Coronary artery (tissue), 2 donors: ENCODE measurements around the gene FAM156A.
"Not testable (repeated sequence)": the region's sequence is repeated elsewhere in the genome, so short reads cannot be mapped to it uniquely, and the experiment has no call there.

Source experiments
- DNase-seq: peaks from one replicate; pipeline ENCODE4 v3.0.0-alpha.2; 2017; ENCODE audit warnings: low spot score
- H3K27ac ChIP-seq, 2 donors: fragments of 200-600 bp; sonication (generic); one replicate each; pipeline ENCODE4 v1.5.1; 2016 to 2019
- H3K4me3 ChIP-seq: fragments of 200-600 bp; sonication (generic); 2 replicates; pipeline ENCODE4 v1.5.1; 2016; ENCODE audit warnings: mild to moderate bottlenecking, moderate library complexity
- CTCF ChIP-seq: fragments of 200-600 bp; sonication (generic); IDR thresholded peaks from one replicate; pipeline ENCODE4 v1.5.1; 2019; ENCODE audit warnings: antibody characterized with exemption

The FAM156A gene

GRCh38 chrX:52995987-52996331, 37.6 kb upstream of the FAM156A start:
- no peak for TF ChIP-seq CTCF
- no peak for DNase-seq
- peak overlapping the region; percentile 6 to 90 for H3K27ac ChIP-seq
- peak overlapping the region; percentile 70 for H3K4me3 ChIP-seq

- Histone ChIP-seq H3K4me3 (peak overlapping the region; percentile 70), H3K27ac (peak overlapping the region; percentile 71 to 90)
- peak; percentile 96 for DNase-seq
- TF ChIP-seq CTCF, result peak; percentile 37
These were observed 37.0 kb upstream of the FAM156A start for GRCh38 chrX:52995135-52995986.

- no peak for DNase-seq
- no peak overlapping the region for H3K4me3 ChIP-seq
- TF ChIP-seq CTCF, result no peak
- H3K27ac ChIP-seq, result no peak overlapping the region
These were observed 32.5 kb upstream of the FAM156A start for GRCh38 chrX:52990848-52991247.

- H3K27ac ChIP-seq, result peak overlapping the region in 1 of 2 donors; percentile 61
- DNase-seq, H3K4me3 ChIP-seq: not testable (repeated sequence)
These were observed 31.8 kb upstream of the FAM156A start for GRCh38 chrX:52990011-52990631.

GRCh38 chrX:52988985-52989917, 30.9 kb upstream of the FAM156A start:
- DNase-seq, result no peak
- Histone ChIP-seq H3K4me3 (no peak overlapping the region), H3K27ac (peak overlapping the region in 1 of 2 donors; percentile 68)
- TF ChIP-seq CTCF, result no peak

- TF ChIP-seq CTCF, result no peak
- peak overlapping the region; percentile 11 to 70 for H3K27ac ChIP-seq
- H3K4me3 ChIP-seq, result peak overlapping the region; percentile 27
- DNase-seq, result no peak
These were observed 25.1 kb upstream of the FAM156A start for GRCh38 chrX:52983321-52984000.
